Thyroid gland (tissue), 4 donors: ENCODE results near the gene WDR27.

Experiments
- CTCF ChIP-seq, 6 experiments: fragments of 200-600 bp in 3 of 6; fragments of 450-650 bp in 3 of 6; sonication (generic) in 3 of 6; IDR thresholded peaks; one replicate each; pipeline ENCODE4 v1.5.1; 2016 to 2019; ENCODE audit warnings: antibody characterized with exemption in 6 of 6, mild to moderate bottlenecking in 2 of 6, inconsistent platforms in 1 of 6, moderate library complexity in 1 of 6
- POLR2A ChIP-seq, 2 donors: fragments of 450-650 bp; IDR thresholded peaks; one replicate each; pipeline ENCODE4 v1.6.1; 2017; ENCODE audit warnings: antibody characterized with exemption in 2 of 2, mild to moderate bottlenecking in 2 of 2, moderate library complexity in 1 of 2

GRCh38 chr6:169416249-169416648, 285.6 kb downstream of the WDR27 start:
- TF ChIP-seq CTCF (IDR thresholded peaks at IDR 0.05) (no peak), POLR2A (IDR thresholded peaks at IDR 0.05) (no peak)
